Stimulated activated CD4-positive, alpha-beta T cell treated with anti-CD3 and anti-CD28 coated beads, Interleukin-12 subunit alpha, Interleukin-12 subunit beta, amount 100 ng/mL, for 24 hours (primary cell): Measurements from ENCODE around the gene RTN4.
"Not testable (repeated sequence)": the region's sequence is repeated elsewhere in the genome, so short reads cannot be mapped to it uniquely, and the experiment has no call there.

Experiments used
- DNase-seq, 2 experiments: peaks; one replicate each; pipeline ENCODE4 v3.0.0-alpha.2; 2020; ENCODE audit warnings: low read depth in 2 of 2

RTN4 gene

GRCh38 chr2:55063713-55064323 is 13.6 kb upstream of the RTN4 start:
- no peak for DNase-seq

- no peak for DNase-seq
Measured at GRCh38 chr2:55063226-55063625, 13.0 kb upstream of the RTN4 start.

GRCh38 chr2:55062754-55063153 is 12.5 kb upstream of the RTN4 start:
- no peak for DNase-seq

DNA sequence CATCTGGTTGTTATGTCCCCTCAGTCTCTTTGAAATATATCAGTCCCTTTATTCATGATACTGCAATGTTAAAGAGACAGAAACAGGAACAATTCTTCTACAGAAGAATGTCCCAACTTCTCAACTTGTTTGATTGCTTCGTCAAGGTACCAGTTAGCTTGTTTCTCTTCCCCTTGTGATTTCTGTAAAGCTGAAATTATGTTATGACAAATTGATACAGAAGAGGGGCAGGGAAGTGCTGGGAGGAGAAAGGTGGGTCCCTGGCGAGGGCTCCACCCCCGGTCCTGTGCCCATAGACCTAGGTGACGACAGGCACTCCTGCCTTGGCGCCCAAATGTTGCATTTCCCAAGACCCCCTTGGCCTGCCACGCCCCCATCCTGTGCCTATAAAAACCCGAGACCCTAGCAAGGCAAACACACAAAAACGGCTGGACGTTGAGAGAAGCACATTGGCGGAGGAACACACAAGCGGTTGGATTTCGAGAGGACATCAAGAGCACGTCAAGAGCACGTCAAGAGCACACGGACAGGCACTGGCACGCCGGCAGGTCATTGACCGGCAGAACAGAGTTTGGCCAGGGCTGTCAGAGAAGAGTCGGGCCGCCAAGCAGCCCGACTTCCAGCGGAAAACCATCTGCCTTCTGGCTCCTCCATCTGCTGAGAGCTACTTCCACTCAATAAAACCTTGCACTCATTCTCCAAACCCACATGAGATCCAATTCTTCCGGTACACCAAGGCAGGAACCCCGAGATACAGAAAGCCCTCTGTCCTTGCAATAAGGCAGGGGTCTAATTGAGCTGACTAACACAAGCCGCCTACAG is 11.5 kb upstream of the RTN4 start:
- no peak for DNase-seq

- DNase-seq = no peak
Measured at GRCh38 chr2:55059793-55060192, 9.5 kb upstream of the RTN4 start.

- no peak for DNase-seq
Measured at GRCh38 chr2:55057474-55057873, 7.2 kb upstream of the RTN4 start.

GRCh38 chr2:55056024-55056521 is 5.8 kb upstream of the RTN4 start:
- DNase-seq = no peak

- DNase-seq = no peak
Measured at GRCh38 chr2:55054106-55054875, 4.0 kb upstream of the RTN4 start.

DNA sequence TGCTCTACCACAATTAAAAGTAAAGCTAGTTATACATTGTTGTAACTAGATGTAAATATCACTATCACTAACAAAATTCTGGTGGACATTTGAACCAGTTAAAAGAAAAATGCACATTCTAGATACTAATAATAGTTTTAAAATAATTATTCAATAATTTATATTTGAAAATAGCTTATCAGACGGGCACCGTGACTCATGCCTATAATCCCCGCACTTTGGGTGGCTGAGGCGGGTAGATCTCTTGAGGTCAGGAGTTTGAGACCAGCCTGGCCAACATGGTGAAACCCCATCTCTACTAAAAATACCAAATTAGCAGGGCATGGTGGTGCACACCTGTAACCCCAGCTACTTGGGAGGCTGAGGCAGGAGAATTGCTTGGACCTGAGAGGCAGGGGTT is 3.0 kb upstream of the RTN4 start:
- not testable (repeated sequence) for DNase-seq

- DNase-seq = no peak
Measured at GRCh38 chr2:55052129-55053061, 2.1 kb upstream of the RTN4 start.

GRCh38 chr2:55051026-55051866 is 995 bp upstream of the RTN4 start:
- peak in 1 of 2 experiments; percentile 20 for DNase-seq

DNA sequence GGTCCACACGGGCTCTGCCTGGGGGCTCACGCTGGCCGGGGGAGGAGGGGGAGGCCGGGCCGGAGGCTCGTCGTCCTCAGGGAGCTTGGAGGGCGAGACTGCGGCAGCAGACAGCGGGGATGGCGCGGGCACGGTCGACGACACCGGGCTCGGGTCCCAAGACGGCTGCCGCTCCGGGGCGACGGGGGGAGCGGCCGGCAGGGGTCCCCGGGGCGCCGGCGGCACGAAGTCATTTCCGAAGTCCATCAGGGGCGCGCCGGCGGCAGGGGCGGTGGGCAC is 491 bp downstream of the RTN4 start:
- DNase-seq = no peak

DNA sequence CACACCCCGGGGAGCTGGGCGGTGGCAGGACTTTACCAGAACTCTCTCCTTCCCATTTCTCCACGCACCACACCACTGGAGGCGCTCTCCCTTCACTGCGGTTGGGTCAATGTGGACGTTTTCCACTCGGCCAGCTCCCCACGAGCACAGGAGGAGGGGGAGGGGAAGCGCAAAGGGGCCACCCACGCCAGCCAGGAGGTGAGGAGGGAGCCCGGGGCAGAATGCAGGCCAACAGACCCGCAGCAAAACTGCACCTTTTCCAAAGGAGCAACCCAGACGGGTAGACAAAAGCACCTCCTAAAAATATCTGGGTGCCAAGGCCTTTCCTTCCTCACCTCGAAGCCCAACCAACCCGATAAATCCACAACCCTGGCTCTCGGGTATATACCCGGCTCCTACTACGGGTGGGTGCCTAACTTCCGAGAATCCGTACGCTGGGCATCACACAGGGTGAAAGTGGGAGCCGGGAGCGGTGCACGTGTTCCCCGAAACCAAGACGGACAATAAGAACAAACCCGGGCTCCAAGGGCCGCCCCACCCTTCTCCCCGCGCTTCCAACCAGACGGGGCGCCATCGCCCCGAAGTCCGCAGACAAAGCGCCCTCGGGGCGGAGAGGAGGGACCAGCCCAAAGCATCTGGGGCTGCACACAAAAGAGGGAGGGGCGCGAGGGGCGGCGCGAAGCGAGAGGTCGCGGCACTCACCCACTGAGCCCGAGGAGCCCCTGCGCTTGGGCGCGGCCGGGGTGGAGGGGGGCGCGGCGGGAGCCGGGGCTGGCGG is 1.0 kb downstream of the RTN4 start:
- DNase-seq = peak; percentile 30 to 57

GRCh38 chr2:55048508-55049042 is 1.7 kb downstream of the RTN4 start:
- DNase-seq = no peak

DNA sequence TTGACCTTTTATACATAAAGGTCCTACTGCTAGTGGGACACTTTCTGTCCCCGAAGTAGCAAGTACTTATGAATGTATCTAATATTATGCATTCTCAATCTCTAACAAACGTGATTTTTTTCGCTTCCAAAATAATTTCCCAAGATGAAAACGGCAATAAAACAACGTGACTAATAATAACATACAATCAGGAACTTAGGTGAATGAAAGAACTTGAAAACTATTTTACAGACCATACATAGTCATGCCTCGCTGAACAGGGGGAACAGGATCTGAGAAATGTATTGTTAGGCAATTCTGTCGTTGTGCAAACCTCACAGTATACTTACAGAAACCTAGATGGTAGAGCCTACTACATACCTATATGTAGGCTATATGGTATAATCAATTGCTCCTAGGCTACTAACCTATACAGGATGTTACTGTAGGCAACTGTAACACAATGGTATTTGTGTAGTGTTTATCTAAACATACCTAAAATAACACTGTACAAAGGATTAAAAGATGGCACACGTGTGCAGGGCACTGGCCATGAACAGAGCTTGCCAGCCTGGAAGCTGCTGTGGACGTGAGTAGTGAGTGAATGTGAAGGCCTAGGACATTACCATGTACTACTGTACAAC is 2.5 kb downstream of the RTN4 start:
- no peak for DNase-seq

DNA sequence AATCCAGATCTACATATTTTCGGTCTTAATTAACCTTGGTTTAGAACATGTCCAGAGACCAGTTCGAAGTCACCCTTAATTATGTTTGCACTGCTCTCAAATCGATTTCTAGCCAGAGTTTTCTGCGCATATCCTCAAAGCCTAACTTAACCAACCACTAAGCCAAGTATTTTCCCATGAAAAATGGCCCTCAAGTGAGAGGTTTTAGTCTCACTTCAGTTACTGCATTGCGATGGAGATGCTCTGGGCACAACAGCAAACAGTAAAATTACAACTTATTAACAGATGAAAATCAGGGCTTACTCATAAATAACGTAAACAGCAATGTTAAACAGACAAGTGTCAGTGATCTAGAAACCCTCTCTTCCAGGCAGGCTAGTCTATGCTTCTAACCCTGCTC is 4.5 kb downstream of the RTN4 start:
- no peak for DNase-seq

GRCh38 chr2:55043841-55044240 is 6.4 kb downstream of the RTN4 start:
- DNase-seq = no peak

- DNase-seq = no peak
Measured at GRCh38 chr2:55038428-55038827, 11.8 kb downstream of the RTN4 start.

DNA sequence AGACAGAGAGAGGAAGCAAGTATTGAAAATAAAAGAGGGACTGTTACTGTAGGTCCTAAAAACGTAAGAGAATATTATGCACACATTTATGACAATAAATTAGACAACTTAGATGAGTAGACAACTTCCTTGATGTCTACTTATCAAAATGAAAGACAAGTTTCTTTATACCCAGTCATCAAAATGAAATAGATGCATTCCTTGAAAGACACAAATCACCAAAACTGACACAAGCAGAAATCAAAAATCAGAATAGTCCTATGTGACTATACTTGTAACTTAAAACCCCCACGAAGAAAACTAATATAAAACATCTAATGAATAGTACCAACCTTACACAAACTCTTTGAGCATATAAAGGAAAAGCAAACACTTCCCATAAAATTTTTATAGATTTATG is 14.5 kb downstream of the RTN4 start:
- DNase-seq = no peak
